GM21528 (cell line): Measurements from ENCODE around the gene SMOC2.

ENCODE experiments used
- ATAC-seq: cut with Tn5 transposase; IDR thresholded peaks from one replicate; pipeline ENCODE4 v1.9.1; 2021; ENCODE audit warnings: mild to moderate bottlenecking, moderate library complexity; ENCODE audit not compliant: unreplicated experiment, low FRiP score

SMOC2 gene

GRCh38 chr6:168415098-168415992, 25.6 kb upstream of the SMOC2 start:
- no peak for ATAC-seq

DNA sequence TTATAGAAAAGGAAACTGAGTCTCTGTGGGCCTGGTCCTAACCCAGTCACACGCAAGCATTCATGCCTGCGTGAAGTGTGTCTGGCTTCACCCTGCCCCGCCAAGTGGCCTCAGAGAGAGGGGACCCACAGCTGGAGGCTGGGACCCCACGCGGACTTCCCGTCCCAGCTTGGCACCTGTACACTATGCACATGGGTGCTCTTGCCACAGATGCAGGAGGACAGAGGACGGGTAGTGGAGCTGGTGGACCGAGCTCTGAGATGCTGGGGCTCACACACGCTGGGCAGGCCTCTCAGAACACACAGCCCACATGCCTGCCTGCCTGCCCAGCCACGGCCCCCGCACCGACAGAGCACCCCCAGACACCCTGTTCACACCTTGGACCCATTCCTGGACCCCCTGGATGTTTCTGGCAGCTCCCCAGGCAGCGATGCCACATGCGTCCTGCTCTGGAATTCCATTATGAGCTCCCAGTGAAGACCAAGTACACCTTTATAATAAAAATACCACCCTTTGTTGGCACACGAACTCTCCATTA, 24.9 kb upstream of the SMOC2 start:
- no peak for ATAC-seq

DNA sequence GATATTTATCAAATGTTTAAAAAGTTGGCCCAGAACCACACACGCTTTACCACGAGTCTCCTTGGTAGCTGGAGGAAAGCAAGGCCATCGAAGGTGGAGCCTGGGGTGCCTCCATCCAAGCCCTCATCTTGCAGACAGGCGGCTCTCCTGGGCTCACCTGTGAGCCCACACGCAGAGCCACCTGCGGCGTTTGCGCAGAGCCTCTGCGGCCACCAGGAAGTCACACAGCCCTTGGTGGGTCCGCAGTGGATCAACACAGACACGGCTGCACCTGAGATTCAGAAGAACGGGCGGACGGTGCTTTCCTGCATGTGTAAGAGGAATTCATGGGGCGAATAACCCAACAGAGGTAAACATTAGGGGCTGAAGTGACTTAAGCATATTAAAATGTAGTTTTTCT, 24.5 kb upstream of the SMOC2 start:
- no peak for ATAC-seq

GRCh38 chr6:168417191-168417590, 23.8 kb upstream of the SMOC2 start:
- no peak for ATAC-seq

GRCh38 chr6:168417679-168418557, 23.1 kb upstream of the SMOC2 start:
- ATAC-seq: no peak

DNA sequence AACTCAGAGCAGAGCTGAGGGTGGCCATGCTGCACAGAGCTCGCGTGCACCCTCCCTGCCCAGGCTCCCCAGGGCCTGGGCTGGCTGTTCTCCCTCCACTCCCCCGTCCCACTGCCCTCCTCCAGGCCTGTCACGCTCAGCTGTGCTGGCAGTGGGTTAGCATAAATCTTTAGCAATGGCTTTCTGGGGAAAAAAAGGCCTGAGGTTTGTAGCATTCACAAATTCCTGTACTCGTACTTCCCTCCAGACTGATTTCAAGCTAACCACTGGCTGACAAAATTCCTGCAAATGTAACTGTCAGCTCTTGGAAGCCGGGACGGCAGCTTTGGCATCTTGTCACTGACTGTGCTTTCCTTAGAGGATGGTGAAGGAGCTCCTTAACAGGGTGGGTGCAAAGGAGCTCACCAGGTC, 22.3 kb upstream of the SMOC2 start:
- ATAC-seq: no peak

DNA sequence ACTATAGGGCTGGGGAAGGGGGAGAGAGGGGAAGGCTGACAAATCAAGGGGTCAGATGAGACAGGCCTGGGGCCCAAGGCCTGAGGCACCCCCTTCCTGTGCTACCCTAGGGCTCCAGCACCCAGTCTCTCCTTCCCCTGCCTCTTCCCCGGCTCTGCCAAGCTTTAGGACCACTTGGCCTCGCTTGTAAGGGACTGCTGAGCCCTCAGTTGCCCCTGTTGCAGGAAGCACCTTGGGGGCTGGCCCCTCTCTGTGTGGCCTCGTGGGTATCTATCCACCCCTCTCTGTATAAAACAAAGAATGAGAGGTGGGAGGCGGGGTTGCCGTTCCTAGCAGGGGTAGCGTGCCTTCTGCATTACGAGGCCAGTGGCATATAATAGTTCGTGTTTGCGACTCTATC, 21.4 kb upstream of the SMOC2 start:
- no peak for ATAC-seq

GRCh38 chr6:168420084-168420483, 20.9 kb upstream of the SMOC2 start:
- ATAC-seq: no peak

DNA sequence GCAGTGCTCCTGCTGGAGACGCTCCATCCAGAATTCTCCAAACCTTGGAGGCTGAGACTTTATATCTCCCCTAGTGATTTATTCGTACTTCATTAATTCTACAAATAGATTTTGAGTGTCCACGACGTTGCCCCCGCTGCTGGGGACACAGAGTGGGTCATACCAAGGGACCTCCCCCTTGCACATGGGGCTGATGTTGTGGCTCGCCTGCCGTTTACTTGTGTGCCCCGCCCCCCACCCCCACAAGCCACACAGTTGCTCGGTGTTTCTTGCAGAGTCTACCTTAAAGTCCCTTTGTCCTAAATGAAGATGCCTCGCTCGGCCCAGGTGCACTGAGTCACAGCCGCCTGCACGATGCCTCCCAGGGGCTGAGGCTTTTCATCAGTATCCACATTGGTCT, 20.3 kb upstream of the SMOC2 start:
- ATAC-seq: no peak

GRCh38 chr6:168427184-168427583, 13.8 kb upstream of the SMOC2 start:
- ATAC-seq: no peak

- no peak for ATAC-seq
Measured at GRCh38 chr6:168428052-168428826, 12.7 kb upstream of the SMOC2 start.

GRCh38 chr6:168428863-168429262, 12.1 kb upstream of the SMOC2 start:
- no peak for ATAC-seq

- no peak for ATAC-seq
Measured at GRCh38 chr6:168432196-168432595, 8.8 kb upstream of the SMOC2 start.

- ATAC-seq: no peak
Measured at GRCh38 chr6:168433898-168434297, 7.1 kb upstream of the SMOC2 start.

DNA sequence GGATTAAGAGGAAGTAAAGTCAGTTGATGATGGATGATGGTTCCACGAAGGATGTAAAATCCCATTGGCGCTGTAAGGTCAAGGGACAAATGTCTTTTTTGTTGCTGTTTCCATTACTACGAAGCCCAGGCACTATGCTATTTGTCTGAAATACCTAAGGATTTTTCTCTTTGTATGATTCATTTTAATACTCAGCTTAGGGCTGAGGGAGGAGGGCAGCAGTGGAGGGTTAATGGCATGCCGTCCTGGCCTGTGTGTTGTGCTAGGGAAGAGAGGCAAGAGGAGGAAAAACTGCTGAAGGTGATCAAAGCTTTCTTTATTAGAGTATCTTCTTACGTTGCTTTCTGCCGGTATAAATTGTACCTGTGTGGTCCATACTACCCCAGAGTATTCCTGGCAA, 6.5 kb upstream of the SMOC2 start:
- ATAC-seq: no peak

GRCh38 chr6:168437751-168438150, 3.2 kb upstream of the SMOC2 start:
- no peak for ATAC-seq

DNA sequence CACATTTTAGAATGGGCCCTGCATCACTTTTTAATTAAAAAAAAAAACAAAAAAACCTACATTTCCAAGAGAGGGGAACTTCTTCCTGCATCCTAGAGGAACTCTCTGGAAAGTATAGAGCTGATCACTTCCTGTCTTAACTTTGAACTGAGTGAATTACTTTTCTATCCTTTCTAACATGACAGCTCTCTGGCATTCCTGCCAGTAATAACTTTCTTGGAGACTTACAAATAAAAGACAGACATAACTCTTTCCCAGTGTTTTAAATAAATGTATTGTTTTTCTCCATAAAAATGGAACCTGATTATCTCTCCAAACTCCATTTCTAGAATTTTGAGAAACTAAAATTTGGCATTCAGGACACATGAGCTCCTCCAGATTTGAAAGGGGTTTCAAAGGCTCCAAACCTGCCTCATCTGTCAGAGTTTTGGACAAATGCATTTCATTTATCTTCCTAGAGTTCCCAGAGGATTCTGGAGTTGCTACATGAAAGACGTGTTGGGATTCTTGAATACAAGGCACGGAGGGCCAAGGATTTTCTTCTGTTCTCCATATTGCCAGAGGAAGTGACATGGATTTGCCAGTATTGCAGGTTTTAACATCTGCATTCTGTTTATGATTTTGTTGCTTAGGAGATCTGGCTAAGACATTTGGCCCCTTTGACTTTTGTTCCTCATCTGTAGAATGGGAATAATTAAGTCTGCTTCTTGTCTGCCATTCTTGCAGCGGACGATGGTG, 2.0 kb upstream of the SMOC2 start:
- no peak for ATAC-seq

- ATAC-seq: no peak
Measured at GRCh38 chr6:168439794-168440450, 1.1 kb upstream of the SMOC2 start.
